GM13977 (cell line): Measurements from ENCODE around the gene TEDC2.

Experiments
- DNase-seq: peaks from one replicate; pipeline ENCODE4 v3.0.0; 2012; ENCODE audit warnings: low spot score
- CTCF ChIP-seq: IDR thresholded peaks from 2 replicates; pipeline ENCODE4 v1.5.1; 2012; ENCODE audit warnings: mild to moderate bottlenecking, control low read depth; ENCODE audit not compliant: insufficient read depth; ENCODE audit errors: extremely low read depth, missing control alignments
- in situ Hi-C: fragments of 300-500 bp; cut with MboI; formaldehyde crosslinking; loops from one replicate; pipeline ENCODE4 v1.12.0; 2022; ENCODE audit warnings: low sequenced_read_pairs, low pct_unique_long_range_greater_than_20kb, mixed read lengths, inconsistent platforms; ENCODE audit not compliant: unreplicated experiment

The TEDC2 gene

GRCh38 chr16:2425825-2426430, 34.0 kb upstream of the TEDC2 start:
- in situ Hi-C loops: loop anchor here (10.0 kb wide), 1 partner anchor 71 kb away; no protein-coding TSS in a partner anchor
- no peak for DNase-seq
- TF ChIP-seq CTCF: no peak

GRCh38 chr16:2426941-2427361, 33.0 kb upstream of the TEDC2 start:
- no peak for DNase-seq
- TF ChIP-seq CTCF: no peak
- in situ Hi-C loops: loop anchor here (10.0 kb wide), 1 partner anchor 72 kb away; no protein-coding TSS in a partner anchor

- TF ChIP-seq CTCF: no peak
- in situ Hi-C loops: loop anchor here (10.0 kb wide), 1 partner anchor 73 kb away; no protein-coding TSS in a partner anchor
- DNase-seq: no peak
Measured at GRCh38 chr16:2427526-2427925, 32.4 kb upstream of the TEDC2 start.

DNA sequence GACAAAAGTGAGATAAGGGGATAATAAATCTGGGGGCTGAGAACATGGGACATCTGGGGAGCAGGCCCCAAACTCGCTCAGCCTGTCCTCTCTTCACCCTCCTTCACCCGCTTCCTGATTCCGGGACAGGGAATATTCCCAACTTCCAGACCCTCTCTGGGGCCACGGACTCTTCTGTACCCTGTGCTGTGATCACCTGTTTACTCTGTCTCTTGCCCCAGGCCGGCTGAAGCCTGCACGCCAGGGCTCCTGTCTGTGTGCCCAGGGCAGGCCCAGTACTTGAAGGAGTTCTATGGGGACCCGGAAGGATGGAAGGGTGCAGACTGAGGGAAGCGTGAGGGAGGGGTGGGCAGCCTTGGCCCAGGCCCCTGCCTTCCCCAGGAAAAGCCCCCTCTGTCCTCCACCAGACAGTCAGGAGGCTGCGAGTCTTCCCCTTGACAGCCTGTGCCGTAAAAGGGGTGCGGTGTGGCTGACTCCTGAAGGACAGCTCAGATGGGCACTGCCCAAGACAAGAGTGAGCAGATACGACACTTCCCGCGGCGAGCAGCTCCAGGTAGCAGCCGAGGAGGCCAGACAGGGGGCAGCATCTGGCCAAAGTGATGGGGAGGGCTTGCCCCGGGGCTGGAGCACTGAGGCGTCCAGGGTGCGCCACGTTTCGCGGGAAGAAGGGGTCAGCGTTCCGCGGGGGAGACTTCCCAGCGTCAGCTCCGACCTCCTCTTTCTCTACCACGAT, 31.7 kb upstream of the TEDC2 start:
- TF ChIP-seq CTCF: peak; percentile 45
- in situ Hi-C loops: loop anchor here (10.0 kb wide), 1 partner anchor 73 kb away; no protein-coding TSS in a partner anchor
- peak; percentile 57 for DNase-seq

GRCh38 chr16:2428784-2429033, 31.2 kb upstream of the TEDC2 start:
- in situ Hi-C loops: loop anchor here (10.0 kb wide), 1 partner anchor 74 kb away; no protein-coding TSS in a partner anchor
- no peak for TF ChIP-seq CTCF

DNA sequence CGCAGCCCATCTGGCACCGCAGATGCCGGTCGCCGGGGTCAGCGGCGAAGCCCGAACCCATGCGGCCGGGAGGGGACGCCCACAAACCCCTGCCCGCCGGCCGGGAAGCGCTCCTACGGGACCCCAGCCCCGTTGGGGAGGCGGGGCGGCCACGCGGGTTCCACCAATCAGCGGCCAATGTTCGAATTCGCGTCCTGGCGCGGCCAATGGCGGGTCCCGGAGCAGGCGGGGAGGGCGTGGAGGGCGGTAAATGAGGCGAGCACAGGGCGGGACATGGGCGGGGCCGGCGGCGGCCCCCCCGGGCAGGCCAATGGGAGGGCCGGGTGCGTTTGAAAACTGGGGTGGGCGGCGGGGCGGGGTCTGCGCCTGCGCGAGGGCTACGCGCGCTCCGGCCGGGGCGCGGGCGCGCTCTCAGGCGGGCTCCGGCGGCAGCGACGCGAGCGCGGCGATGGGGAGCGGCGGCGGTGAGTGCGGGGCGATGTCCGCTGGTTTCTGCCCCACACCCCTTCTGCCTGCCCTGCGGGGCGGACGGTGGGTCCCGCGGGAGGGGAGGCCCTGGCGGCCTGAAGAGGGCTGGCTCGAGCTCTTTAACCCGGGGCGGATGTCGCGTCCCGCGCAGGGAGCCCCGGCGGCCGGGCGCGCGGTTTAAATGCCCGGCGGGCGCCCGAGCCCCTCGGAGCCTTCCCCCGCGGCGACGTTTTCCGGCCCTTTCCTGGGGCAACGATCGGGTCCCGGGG, 30.7 kb upstream of the TEDC2 start, which contains the start of gene CCNF:
TSS of gene CCNF (plus strand) at position 414 of the 737 bp plus-strand sequence. CDS start at position 449, 35 bp downstream.
- DNase-seq: peak; percentile 100
- in situ Hi-C loops: loop anchor here (10.0 kb wide), 1 partner anchor 74 kb away; no protein-coding TSS in a partner anchor
- peak; percentile 4 for TF ChIP-seq CTCF

More at GRCh38 chr16:2428784-2429033, 31.2 kb upstream of the TEDC2 start:
- no peak for DNase-seq
